Vagina (tissue), 2 donors: ENCODE data around the gene FGR. TPM values are rescaled to one million over a fixed set of nuclear protein-coding genes. Genes with fewer than 3 reads are reported as not detected.
A peak's percentile ranks its signal among the peaks of the same experiment; 100 is the strongest.

Experiments used
- DNase-seq, 2 donors: peaks; one replicate each; pipeline ENCODE4 v3.0.0-alpha.2; 2017; ENCODE audit errors: extremely low spot score in 2 of 2
- H3K27ac ChIP-seq: fragments of 200-600 bp; sonication (generic); one replicate; pipeline ENCODE4 v1.5.1; 2019
- H3K27me3 ChIP-seq: fragments of 200-600 bp; sonication (generic); one replicate; pipeline ENCODE4 v1.5.1; 2019
- H3K36me3 ChIP-seq, 2 donors: fragments of 200-600 bp; sonication (generic); one replicate each; pipeline ENCODE4 v1.5.1; 2017 to 2019
- H3K4me1 ChIP-seq: fragments of 200-600 bp; sonication (generic); one replicate; pipeline ENCODE4 v1.5.1; 2019
- H3K4me3 ChIP-seq, 2 donors: fragments of 200-600 bp; sonication (generic); 1 replicate in 1 of 2; 2 replicates in 1 of 2; pipeline ENCODE4 v1.5.1; 2016 to 2019
- H3K9me3 ChIP-seq: fragments of 200-600 bp; sonication (generic); one replicate; pipeline ENCODE4 v1.5.1; 2019
- POLR2A ChIP-seq, 2 donors: fragments of 450-650 bp; IDR thresholded peaks; one replicate each; pipeline ENCODE4 v1.6.1; 2017; ENCODE audit warnings: antibody characterized with exemption in 2 of 2, mild to moderate bottlenecking in 2 of 2, moderate library complexity in 2 of 2
- POLR2AphosphoS5 ChIP-seq, 2 donors: sonication (generic); formaldehyde crosslinking; IDR thresholded peaks; one replicate each; pipeline ENCODE4 v1.9.0; 2017; ENCODE audit warnings: antibody characterized with exemption in 2 of 2, mild to moderate bottlenecking in 2 of 2, low read depth in 1 of 2; ENCODE audit not compliant: insufficient read depth in 1 of 2
- intact Hi-C: fragments of 100-400 bp; cut with DNase I; formaldehyde crosslinking; loops from one replicate; pipeline ENCODE4 v1.15.1; 2023
- total RNA-seq: library from RNA; depleted of rRNA; stranded (reverse); fragments of >200 nt; gene quantifications from one replicate; pipeline ENCODE4 v1.2.3, GENCODE V29; 2016
- TF ChIP-seq, protein P1 (sequence below), 3 experiments: fragments of 450-650 bp in 2 of 3; fragments of 200-600 bp in 1 of 3; sonication (generic) in 1 of 3; IDR thresholded peaks; one replicate each; pipeline ENCODE4 v1.5.1; 2017 to 2019; ENCODE audit warnings: antibody characterized with exemption in 3 of 3, mild to moderate bottlenecking in 2 of 3, moderate library complexity in 2 of 3

FGR gene
- total RNA-seq, 1 donor from 2014 or later: 18.4 TPM

DNA sequence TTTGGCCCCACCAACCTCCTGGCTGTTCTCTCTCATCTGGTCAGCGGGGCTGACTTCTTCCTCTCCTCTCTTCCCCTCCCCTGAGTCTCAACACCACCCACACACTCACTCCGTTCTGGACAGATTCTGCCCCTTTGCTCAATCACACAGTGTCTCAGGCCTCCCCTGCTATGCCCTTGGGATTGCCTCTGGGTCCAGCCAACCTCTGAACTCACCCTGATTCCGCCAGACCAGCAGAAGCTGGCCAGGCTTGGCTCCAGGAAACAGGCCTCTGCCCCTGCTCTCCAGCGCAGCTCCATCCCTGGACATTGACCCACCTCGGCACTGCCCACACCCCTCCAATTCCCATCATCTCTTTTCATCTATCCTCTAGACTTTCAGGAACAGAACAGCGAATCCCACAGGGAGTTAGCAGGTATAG lies 53.2 kb downstream of the FGR start:
- Histone ChIP-seq H3K4me1 (peaks cover 61% of the 10 kb centered on the region), H3K27me3 (no peaks in the 10 kb centered on the region), H3K4me3 (no peak overlapping the region), H3K9me3 (no peaks in the 10 kb centered on the region), H3K36me3 (no peaks in the 10 kb centered on the region), H3K27ac (peak overlapping the region; percentile 65)
- TF ChIP-seq, protein P1, sequence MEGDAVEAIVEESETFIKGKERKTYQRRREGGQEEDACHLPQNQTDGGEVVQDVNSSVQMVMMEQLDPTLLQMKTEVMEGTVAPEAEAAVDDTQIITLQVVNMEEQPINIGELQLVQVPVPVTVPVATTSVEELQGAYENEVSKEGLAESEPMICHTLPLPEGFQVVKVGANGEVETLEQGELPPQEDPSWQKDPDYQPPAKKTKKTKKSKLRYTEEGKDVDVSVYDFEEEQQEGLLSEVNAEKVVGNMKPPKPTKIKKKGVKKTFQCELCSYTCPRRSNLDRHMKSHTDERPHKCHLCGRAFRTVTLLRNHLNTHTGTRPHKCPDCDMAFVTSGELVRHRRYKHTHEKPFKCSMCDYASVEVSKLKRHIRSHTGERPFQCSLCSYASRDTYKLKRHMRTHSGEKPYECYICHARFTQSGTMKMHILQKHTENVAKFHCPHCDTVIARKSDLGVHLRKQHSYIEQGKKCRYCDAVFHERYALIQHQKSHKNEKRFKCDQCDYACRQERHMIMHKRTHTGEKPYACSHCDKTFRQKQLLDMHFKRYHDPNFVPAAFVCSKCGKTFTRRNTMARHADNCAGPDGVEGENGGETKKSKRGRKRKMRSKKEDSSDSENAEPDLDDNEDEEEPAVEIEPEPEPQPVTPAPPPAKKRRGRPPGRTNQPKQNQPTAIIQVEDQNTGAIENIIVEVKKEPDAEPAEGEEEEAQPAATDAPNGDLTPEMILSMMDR (IDR thresholded peaks at IDR 0.05): no peak
- TF ChIP-seq POLR2AphosphoS5 (IDR thresholded peaks at IDR 0.05; ENCODE audit: insufficient read depth in 1 of 2, low read depth in 1 of 2) (peak in 1 of 2 donors; percentile 31), POLR2A (IDR thresholded peaks at IDR 0.05) (no peak)
- DNase-seq: no peak
- intact Hi-C loops: no loop called here

DNA sequence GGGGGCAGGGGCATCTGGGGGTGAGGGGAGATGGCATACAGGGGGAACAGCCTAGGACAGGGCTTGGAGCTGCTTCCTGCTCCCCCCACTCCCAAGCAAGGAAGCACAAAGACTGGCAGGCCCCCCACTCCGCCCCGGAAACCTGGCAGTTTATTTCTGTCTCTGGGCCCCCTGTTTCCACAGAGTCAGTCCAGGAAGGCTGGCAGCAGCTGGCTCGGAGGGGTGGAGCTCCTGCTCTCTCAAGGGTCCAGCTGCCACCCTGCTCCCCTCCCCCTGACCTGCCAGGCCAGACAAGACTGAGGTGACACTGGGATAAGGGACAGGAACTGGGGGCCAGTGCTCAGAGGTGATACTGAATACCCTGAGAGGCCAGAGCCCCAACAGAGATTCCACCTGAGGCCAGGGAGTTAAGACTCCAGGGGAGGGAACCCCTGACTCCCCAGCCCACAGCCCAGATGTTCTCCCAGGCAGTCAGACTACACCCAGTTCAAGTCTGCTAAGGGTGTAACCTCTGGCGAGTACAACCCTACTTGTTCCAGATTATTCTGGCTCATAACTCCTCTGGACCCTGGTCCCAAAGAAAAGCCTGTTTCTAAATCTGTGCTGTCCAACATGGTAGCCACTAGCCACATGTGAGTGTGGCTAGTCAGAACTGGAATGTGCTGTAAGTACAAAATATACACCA lies 57.3 kb downstream of the FGR start:
- Histone ChIP-seq H3K27me3 (no peaks in the 10 kb centered on the region), H3K4me1 (peaks cover 85% of the 10 kb centered on the region), H3K9me3 (no peaks in the 10 kb centered on the region), H3K27ac (peak overlapping the region; percentile 96), H3K36me3 (no peaks in the 10 kb centered on the region), H3K4me3 (no peak overlapping the region)
- TF ChIP-seq POLR2A (IDR thresholded peaks at IDR 0.05) (no peak), POLR2AphosphoS5 (IDR thresholded peaks at IDR 0.05; ENCODE audit: insufficient read depth in 1 of 2, low read depth in 1 of 2) (peak in 1 of 2 donors; percentile 16)
- DNase-seq: no peak
- intact Hi-C loops: no loop called here

DNA sequence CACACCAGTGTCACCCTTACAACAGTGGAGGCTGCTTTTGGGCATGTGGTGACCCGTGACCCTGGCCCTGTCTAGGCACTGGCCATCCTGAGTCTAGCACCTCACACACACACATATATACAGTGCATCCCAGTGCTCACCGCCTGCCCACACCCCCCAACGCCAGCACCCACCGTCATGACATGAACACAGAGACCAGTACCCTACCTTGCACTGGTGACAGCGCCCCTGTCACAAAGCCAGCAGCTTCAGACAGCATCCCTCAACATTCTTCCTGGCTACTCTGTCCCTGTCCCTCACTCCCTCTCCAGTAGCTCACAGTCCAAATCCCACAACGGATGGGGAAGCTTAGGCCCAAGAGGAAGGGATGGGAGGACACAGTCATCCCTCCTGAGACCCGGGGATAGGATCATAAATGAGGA lies 58.2 kb downstream of the FGR start:
- Histone ChIP-seq H3K9me3 (no peaks in the 10 kb centered on the region), H3K27me3 (no peaks in the 10 kb centered on the region), H3K27ac (peak overlapping the region; percentile 96), H3K4me1 (peaks cover 85% of the 10 kb centered on the region), H3K4me3 (peak overlapping the region in 1 of 2 donors; percentile 50), H3K36me3 (no peaks in the 10 kb centered on the region)
- intact Hi-C loops: no loop called here
- no peak for TF ChIP-seq POLR2A (IDR thresholded peaks at IDR 0.05)
- TF ChIP-seq, protein P1 (IDR thresholded peaks at IDR 0.05): no peak
- no peak for TF ChIP-seq POLR2AphosphoS5 (IDR thresholded peaks at IDR 0.05; ENCODE audit: insufficient read depth in 1 of 2, low read depth in 1 of 2)
- DNase-seq: no peak

DNA sequence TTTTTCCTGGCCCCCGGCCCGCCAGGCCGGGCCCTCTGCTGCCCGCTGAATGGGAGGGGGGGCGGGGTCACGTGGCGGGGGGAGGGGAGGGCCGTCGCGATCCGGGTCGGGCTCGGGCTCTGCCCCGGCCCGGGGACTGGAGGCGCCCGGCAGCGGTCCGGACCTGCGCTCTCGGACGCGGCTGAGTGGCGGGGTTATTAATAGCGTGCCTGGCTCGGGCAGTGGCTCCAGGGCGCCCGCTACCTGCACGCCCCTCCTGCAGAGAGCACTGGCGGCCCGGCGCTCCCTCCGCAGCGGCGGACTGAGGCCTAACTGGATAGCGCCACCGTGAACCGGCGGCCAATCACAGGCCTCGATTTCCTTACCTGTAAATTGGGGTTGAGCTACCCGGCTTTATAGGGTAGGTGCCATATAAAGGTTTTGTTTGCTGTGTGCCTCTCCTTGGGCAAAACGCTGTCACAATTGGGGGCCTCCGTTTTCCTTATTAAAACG lies 59.1 kb downstream of the FGR start:
- Histone ChIP-seq H3K27me3 (no peaks in the 10 kb centered on the region), H3K36me3 (no peaks in the 10 kb centered on the region), H3K4me3 (peak overlapping the region; percentile 38 to 50), H3K4me1 (peaks cover 89% of the 10 kb centered on the region), H3K9me3 (no peaks in the 10 kb centered on the region), H3K27ac (peak overlapping the region; percentile 96)
- intact Hi-C loops: no loop called here
- no peak for DNase-seq
- TF ChIP-seq POLR2A (IDR thresholded peaks at IDR 0.05) (no peak), POLR2AphosphoS5 (IDR thresholded peaks at IDR 0.05; ENCODE audit: insufficient read depth in 1 of 2, low read depth in 1 of 2) (peak in 1 of 2 donors; percentile 30)
- TF ChIP-seq, protein P1 (IDR thresholded peaks at IDR 0.05): no peak

DNA sequence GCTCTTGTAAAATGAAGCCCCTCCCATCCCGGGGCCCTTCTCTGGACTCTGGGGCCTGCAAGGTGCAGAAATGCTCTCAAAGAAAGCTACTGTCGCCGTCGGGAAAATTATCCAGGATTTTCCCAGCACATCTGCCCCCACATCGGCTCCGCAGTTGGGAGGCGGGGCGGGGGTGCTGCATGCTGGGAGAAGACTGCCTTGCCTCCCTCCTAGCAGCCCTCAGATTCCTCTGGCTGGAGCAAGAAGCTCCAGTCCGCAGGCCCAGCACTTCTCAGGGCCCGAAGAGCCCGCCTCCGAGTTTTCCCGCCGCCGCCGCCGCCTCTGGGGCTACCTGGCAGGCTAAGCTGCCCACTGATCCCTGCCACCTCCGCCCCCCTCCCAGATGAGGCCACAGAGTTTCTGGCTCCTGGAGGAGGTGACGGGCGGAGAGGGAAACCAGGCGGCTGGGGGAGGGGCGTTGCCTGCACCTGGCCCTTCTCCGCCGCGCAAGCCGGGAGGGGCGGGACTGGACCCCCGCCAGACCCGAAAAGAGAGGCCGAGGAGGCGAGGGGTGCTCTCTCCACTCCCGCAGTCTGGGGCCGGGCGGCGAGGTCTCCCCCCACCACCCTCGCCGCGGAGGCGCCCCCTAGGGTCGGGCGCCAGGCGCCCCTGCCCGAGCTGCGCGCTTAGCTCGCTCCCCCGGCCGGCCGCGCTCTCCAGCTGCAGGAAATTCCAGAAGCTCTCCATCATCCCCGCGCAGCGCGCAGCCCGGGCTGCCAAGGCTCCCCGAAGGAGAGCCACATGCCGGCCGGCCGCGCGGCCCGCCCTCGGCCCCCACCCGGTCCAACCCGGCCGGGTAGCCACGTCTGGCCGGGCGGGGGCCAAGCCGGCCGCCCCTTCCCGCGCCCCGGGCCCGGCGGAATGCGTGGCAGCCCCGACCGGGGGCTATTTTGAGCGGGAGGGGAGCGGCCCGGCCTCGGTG lies 59.8 kb downstream of the FGR start:
- Histone ChIP-seq H3K27ac (peak overlapping the region; percentile 96), H3K4me1 (peaks cover 95% of the 10 kb centered on the region), H3K4me3 (peak overlapping the region; percentile 38 to 50), H3K27me3 (no peaks in the 10 kb centered on the region), H3K36me3 (no peaks in the 10 kb centered on the region), H3K9me3 (no peaks in the 10 kb centered on the region)
- no peak for DNase-seq
- intact Hi-C loops: no loop called here
- TF ChIP-seq POLR2AphosphoS5 (IDR thresholded peaks at IDR 0.05; ENCODE audit: insufficient read depth in 1 of 2, low read depth in 1 of 2) (peak in 1 of 2 donors; percentile 78), POLR2A (IDR thresholded peaks at IDR 0.05) (peak in 1 of 2 donors; percentile 17)
- TF ChIP-seq, protein P1 (IDR thresholded peaks at IDR 0.05): no peak
